Fibroblast of lung (primary cell): ENCODE measurements around the gene WDR72. TPM values are rescaled to one million over a fixed set of nuclear protein-coding genes. Genes with fewer than 3 reads are reported as not detected.

Source experiments
- DNase-seq, 2 donors: peaks; one replicate each; pipeline versions ENCODE4 v3.0.0 to v3.0.0-alpha.2; 2010; ENCODE audit warnings: low read depth in 2 of 2
- H2AFZ ChIP-seq: 2 replicates; pipeline ENCODE4 v1.5.1; 2012; ENCODE audit warnings: low read length, control low read depth, inconsistent platforms
- H3K27ac ChIP-seq: 2 replicates; pipeline ENCODE4 v1.5.1; 2011; ENCODE audit warnings: low read length, control low read depth; ENCODE audit not compliant: insufficient read depth
- H3K27me3 ChIP-seq: 2 replicates; pipeline ENCODE4 v1.5.1; 2011; ENCODE audit warnings: mild to moderate bottlenecking, low read length; ENCODE audit not compliant: control insufficient read depth, insufficient read depth
- H3K36me3 ChIP-seq: 2 replicates; pipeline ENCODE4 v1.5.1; 2011; ENCODE audit warnings: low read length; ENCODE audit not compliant: control insufficient read depth, insufficient read depth
- H3K4me1 ChIP-seq: 2 replicates; pipeline ENCODE4 v1.5.1; 2011; ENCODE audit warnings: low read length; ENCODE audit not compliant: control insufficient read depth, insufficient read depth; ENCODE audit errors: extremely low read depth
- H3K4me2 ChIP-seq: 2 replicates; pipeline ENCODE4 v1.5.1; 2011; ENCODE audit warnings: low read length, control low read depth; ENCODE audit not compliant: insufficient read depth; ENCODE audit errors: extremely low read depth
- H3K4me3 ChIP-seq, 4 experiments: fragments of 200-600 bp in 1 of 4; sonication (generic) in 1 of 4; replicated peaks in 1 of 4; 2 replicates each; pipeline ENCODE4 v1.5.1; 2011 to 2016; ENCODE audit warnings: low read length in 4 of 4, low read depth in 3 of 4, mild to moderate bottlenecking in 3 of 4, control low read depth in 2 of 4, inconsistent platforms in 1 of 4, mixed read lengths in 1 of 4; ENCODE audit not compliant: insufficient read depth in 1 of 4; ENCODE audit errors: control extremely low read depth in 1 of 4
- H3K79me2 ChIP-seq: 2 replicates; pipeline ENCODE4 v1.5.1; 2012; ENCODE audit warnings: mild to moderate bottlenecking, low read length, inconsistent platforms; ENCODE audit not compliant: control insufficient read depth, insufficient read depth
- H3K9ac ChIP-seq: 2 replicates; pipeline ENCODE4 v1.5.1; 2011; ENCODE audit warnings: mild to moderate bottlenecking, low read length, control low read depth; ENCODE audit not compliant: insufficient read depth
- H3K9me3 ChIP-seq: 2 replicates; pipeline ENCODE4 v1.5.1; 2012; ENCODE audit warnings: low read depth, low read length; ENCODE audit not compliant: control insufficient read depth, insufficient read depth
- H4K20me1 ChIP-seq: 2 replicates; pipeline ENCODE4 v1.5.1; 2011; ENCODE audit warnings: low read length; ENCODE audit not compliant: control insufficient read depth, insufficient read depth; ENCODE audit errors: extremely low read depth
- EZH2 ChIP-seq: IDR thresholded peaks from 2 replicates; pipeline ENCODE4 v1.5.1; 2012; ENCODE audit warnings: low read length, control low read depth, mild to moderate bottlenecking; ENCODE audit errors: missing control alignments
- polyA plus RNA-seq, 2 donors: library from polyadenylated mRNA; depleted of rRNA in 1 of 2; stranded (reverse) in 1 of 2; unstranded in 1 of 2; fragments of >200 nt; gene quantifications; 2 replicates each; pipeline ENCODE4 v1.2.1, GENCODE V29; 2011 to 2012; ENCODE audit warnings: missing spikeins in 1 of 2
- total RNA-seq: library from RNA; depleted of rRNA; stranded (reverse); fragments of >200 nt; gene quantifications from 2 replicates; pipeline ENCODE4 v1.2.1, GENCODE V29; 2014
- TF ChIP-seq, protein P1 (sequence below), 2 donors: IDR thresholded peaks in 1 of 2; conservative IDR thresholded peaks in 1 of 2; 1 replicate in 1 of 2; 2 replicates in 1 of 2; pipeline ENCODE4 v1.5.1; 2011 to 2012; ENCODE audit warnings: low read length in 2 of 2, control low read depth in 1 of 2, inconsistent platforms in 1 of 2, low read depth in 1 of 2, mild to moderate bottlenecking in 1 of 2

The WDR72 gene
- total and polyA plus RNA-seq, 2 donors (not counting 1 experiment from before 2014, with no cell fraction given), result not detected

DNA sequence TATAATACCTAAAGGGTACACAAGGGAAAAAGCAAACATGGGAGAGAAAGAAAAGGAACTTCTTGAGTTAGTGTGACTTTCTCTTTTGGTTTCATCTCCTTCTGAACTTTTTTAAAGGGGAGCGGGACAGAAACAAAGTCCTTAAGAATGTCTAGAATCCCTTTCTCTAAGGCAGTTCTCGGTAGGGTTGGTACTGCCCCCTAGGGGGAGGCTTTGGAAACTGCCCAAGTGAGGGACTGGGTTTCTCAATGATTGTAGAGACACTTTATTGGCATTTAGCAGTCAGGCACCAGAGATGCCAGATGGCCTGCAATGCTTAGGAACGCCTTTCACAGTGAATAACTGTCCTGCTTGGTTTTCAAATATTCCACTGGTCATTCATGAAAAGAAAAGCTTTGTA, 172.7 kb downstream of the WDR72 start:
- no peak overlapping the region for H2AFZ ChIP-seq
- H3K9ac ChIP-seq, result no peak overlapping the region
- no peak overlapping the region for H3K4me2 ChIP-seq
- no peaks in the 10 kb centered on the region for H4K20me1 ChIP-seq
- no peaks in the 10 kb centered on the region for H3K36me3 ChIP-seq
- no peaks in the 10 kb centered on the region for H3K9me3 ChIP-seq
- no peak overlapping the region for H3K4me3 ChIP-seq
- peak in 1 of 2 donors; percentile 3 for DNase-seq
- no peaks in the 10 kb centered on the region for H3K79me2 ChIP-seq
- no peak for TF ChIP-seq EZH2
- TF ChIP-seq, protein P1, sequence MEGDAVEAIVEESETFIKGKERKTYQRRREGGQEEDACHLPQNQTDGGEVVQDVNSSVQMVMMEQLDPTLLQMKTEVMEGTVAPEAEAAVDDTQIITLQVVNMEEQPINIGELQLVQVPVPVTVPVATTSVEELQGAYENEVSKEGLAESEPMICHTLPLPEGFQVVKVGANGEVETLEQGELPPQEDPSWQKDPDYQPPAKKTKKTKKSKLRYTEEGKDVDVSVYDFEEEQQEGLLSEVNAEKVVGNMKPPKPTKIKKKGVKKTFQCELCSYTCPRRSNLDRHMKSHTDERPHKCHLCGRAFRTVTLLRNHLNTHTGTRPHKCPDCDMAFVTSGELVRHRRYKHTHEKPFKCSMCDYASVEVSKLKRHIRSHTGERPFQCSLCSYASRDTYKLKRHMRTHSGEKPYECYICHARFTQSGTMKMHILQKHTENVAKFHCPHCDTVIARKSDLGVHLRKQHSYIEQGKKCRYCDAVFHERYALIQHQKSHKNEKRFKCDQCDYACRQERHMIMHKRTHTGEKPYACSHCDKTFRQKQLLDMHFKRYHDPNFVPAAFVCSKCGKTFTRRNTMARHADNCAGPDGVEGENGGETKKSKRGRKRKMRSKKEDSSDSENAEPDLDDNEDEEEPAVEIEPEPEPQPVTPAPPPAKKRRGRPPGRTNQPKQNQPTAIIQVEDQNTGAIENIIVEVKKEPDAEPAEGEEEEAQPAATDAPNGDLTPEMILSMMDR (conservative IDR thresholded peaks at IDR 0.05 in 1 of 2, IDR thresholded peaks at IDR 0.05 in 1 of 2; ENCODE audit: low read depth in 1 of 2, low read length in 2 of 2), result peak in 1 of 2 donors; percentile 20
- no peaks in the 10 kb centered on the region for H3K4me1 ChIP-seq
- no peaks in the 10 kb centered on the region for H3K27me3 ChIP-seq
- H3K27ac ChIP-seq, result no peak overlapping the region

DNA sequence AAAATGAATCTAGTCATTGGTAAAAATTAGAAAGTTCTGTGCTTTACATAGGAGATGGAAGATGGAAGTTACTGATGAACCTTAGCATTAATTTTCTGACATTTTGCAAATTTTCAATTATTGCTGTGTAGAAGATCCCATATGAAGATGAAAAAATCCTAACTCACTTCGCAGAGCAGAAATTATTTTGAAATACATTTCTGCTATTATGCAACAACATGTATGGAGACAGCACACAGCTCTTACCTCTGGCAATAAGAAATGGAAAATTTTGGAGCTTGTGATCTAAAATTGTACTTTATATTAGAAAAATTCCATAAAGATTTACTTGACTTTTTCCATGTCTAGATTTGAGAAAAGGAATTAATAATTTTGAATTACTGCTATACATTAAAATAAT, 177.9 kb downstream of the WDR72 start:
- Histone ChIP-seq H3K79me2 (no peaks in the 10 kb centered on the region), H3K27me3 (no peaks in the 10 kb centered on the region), H3K9me3 (no peaks in the 10 kb centered on the region), H3K36me3 (no peaks in the 10 kb centered on the region), H4K20me1 (no peaks in the 10 kb centered on the region), H3K27ac (no peak overlapping the region), H2AFZ (no peak overlapping the region), H3K4me1 (no peaks in the 10 kb centered on the region), H3K4me2 (no peak overlapping the region), H3K4me3 (no peak overlapping the region), H3K9ac (no peak overlapping the region)
- TF ChIP-seq, protein P1 (conservative IDR thresholded peaks at IDR 0.05 in 1 of 2, IDR thresholded peaks at IDR 0.05 in 1 of 2; ENCODE audit: low read depth in 1 of 2, low read length in 2 of 2), result no peak
- TF ChIP-seq EZH2, result no peak
- no peak for DNase-seq

DNA sequence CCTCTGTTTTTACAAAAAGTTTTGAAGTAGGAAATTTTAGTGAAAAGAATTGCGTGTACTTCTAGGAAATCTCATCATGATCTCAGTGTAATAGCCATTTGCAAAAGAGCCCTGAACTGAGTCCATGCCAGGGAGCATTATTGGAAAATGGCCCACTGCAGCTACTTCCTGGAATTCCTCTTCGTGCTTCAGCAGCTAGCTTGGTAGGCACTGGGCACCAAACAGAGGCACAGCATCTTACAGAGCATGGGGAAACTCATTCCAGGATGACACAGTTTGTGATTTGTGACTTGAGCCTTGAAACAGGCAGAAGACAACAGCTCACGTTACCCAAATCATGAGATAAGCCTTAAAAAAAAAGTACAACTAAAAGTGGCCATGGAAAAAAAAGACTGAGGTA, 179.1 kb downstream of the WDR72 start:
- Histone ChIP-seq H3K9ac (no peak overlapping the region), H3K27ac (no peak overlapping the region), H3K4me3 (no peak overlapping the region), H2AFZ (no peak overlapping the region), H4K20me1 (no peaks in the 10 kb centered on the region), H3K36me3 (no peaks in the 10 kb centered on the region), H3K4me1 (no peaks in the 10 kb centered on the region), H3K79me2 (no peaks in the 10 kb centered on the region), H3K9me3 (no peaks in the 10 kb centered on the region), H3K27me3 (no peaks in the 10 kb centered on the region), H3K4me2 (no peak overlapping the region)
- TF ChIP-seq EZH2, result no peak
- TF ChIP-seq, protein P1 (conservative IDR thresholded peaks at IDR 0.05 in 1 of 2, IDR thresholded peaks at IDR 0.05 in 1 of 2; ENCODE audit: low read depth in 1 of 2, low read length in 2 of 2), result no peak
- peak in 1 of 2 donors; percentile 3 for DNase-seq
